Mesendoderm (in vitro differentiated cells): Measurements from ENCODE around the gene AP5Z1.

Source experiments
- DNase-seq: peaks from one replicate; pipeline ENCODE4 v3.0.0; 2013
- H2AK5ac ChIP-seq: 2 replicates; pipeline ENCODE4 v1.6.1; 2013; ENCODE audit warnings: low read length, inconsistent platforms
- H2BK120ac ChIP-seq: 2 replicates; pipeline ENCODE4 v1.6.1; 2013; ENCODE audit warnings: low read depth, mild to moderate bottlenecking, low read length, moderate library complexity, mixed read lengths
- H2BK15ac ChIP-seq: replicated peaks from 2 replicates; pipeline ENCODE4 v1.6.1; 2013; ENCODE audit warnings: low read depth, mild to moderate bottlenecking, moderate library complexity
- H2BK5ac ChIP-seq: 2 replicates; pipeline ENCODE4 v1.6.1; 2013; ENCODE audit warnings: low read length, inconsistent platforms
- H3K18ac ChIP-seq: 2 replicates; pipeline ENCODE4 v1.6.1; 2013; ENCODE audit warnings: mild to moderate bottlenecking, low read length, mixed read lengths
- H3K23ac ChIP-seq: one replicate; pipeline ENCODE4 v1.6.1; 2013; ENCODE audit warnings: low read length
- H3K27ac ChIP-seq: 2 replicates; pipeline ENCODE4 v1.5.1; 2013; ENCODE audit warnings: low read depth, mild to moderate bottlenecking, inconsistent platforms, low read length, moderate library complexity
- H3K27me3 ChIP-seq: 2 replicates; pipeline ENCODE4 v1.6.1; 2013; ENCODE audit warnings: low read length, control low read depth, mild to moderate bottlenecking, inconsistent platforms; ENCODE audit not compliant: insufficient read depth, poor library complexity
- H3K36me3 ChIP-seq: 2 replicates; pipeline ENCODE4 v1.6.1; 2013; ENCODE audit warnings: low read length, inconsistent platforms; ENCODE audit not compliant: control insufficient read depth, insufficient read depth
- H3K4ac ChIP-seq: one replicate; pipeline ENCODE4 v1.6.1; 2013; ENCODE audit warnings: low read depth, mild to moderate bottlenecking, low read length, moderate library complexity
- H3K4me1 ChIP-seq: 2 replicates; pipeline ENCODE4 v1.6.1; 2013; ENCODE audit warnings: low read depth, low read length, inconsistent platforms; ENCODE audit not compliant: control insufficient read depth
- H3K4me2 ChIP-seq: 2 replicates; pipeline ENCODE4 v1.6.1; 2013; ENCODE audit warnings: low read length
- H3K4me3 ChIP-seq: 2 replicates; pipeline ENCODE4 v1.5.1; 2013; ENCODE audit warnings: mild to moderate bottlenecking, low read length
- H3K56ac ChIP-seq: one replicate; pipeline ENCODE4 v1.6.1; 2013; ENCODE audit warnings: low read length
- H3K79me1 ChIP-seq: 2 replicates; pipeline ENCODE4 v1.6.1; 2013; ENCODE audit warnings: low read length, inconsistent platforms
- H3K79me2 ChIP-seq: 2 replicates; pipeline ENCODE4 v1.6.1; 2013; ENCODE audit warnings: mild to moderate bottlenecking, low read length; ENCODE audit not compliant: control insufficient read depth, insufficient read depth
- H3K9ac ChIP-seq: 2 replicates; pipeline ENCODE4 v1.6.1; 2013; ENCODE audit warnings: low read length, inconsistent platforms
- H4K5ac ChIP-seq: one replicate; pipeline ENCODE4 v1.6.1; 2013; ENCODE audit warnings: low read length
- H4K8ac ChIP-seq: one replicate; pipeline ENCODE4 v1.6.1; 2013; ENCODE audit warnings: low read depth, mild to moderate bottlenecking, control low read depth, low read length, moderate library complexity
- WGBS: extraction: QIAGEN DNeasy Blood & Tissue Kit; methylation state at CpG from one replicate; pipeline ENCODE4 v1.1.7; 2013; ENCODE audit warnings: low lambda C conversion rate, missing lambda C conversion rate; ENCODE audit not compliant: insufficient coverage; ENCODE audit errors: extremely low coverage; 5-methylcytosine and 5-hydroxymethylcytosine counted together

The AP5Z1 gene

GRCh38 chr7:4834601-4835397 lies 59.4 kb downstream of the AP5Z1 start:
- no peak overlapping the region for H3K56ac ChIP-seq
- no peak overlapping the region for H2BK5ac ChIP-seq
- H3K79me1 ChIP-seq, result peaks cover 2% of the 10 kb centered on the region
- H3K23ac ChIP-seq, result no peak overlapping the region
- no peak overlapping the region for H3K18ac ChIP-seq
- no peak overlapping the region for H2AK5ac ChIP-seq
- H3K36me3 ChIP-seq, result no peaks in the 10 kb centered on the region
- H3K79me2 ChIP-seq, result no peaks in the 10 kb centered on the region
- no peak overlapping the region for H2BK120ac ChIP-seq
- no peak overlapping the region for H3K4me2 ChIP-seq
- no peak overlapping the region for H2BK15ac ChIP-seq
- H3K27me3 ChIP-seq, result no peaks in the 10 kb centered on the region
- no peak overlapping the region for H3K4ac ChIP-seq
- H3K4me1 ChIP-seq, result no peaks in the 10 kb centered on the region
- no peak overlapping the region for H3K27ac ChIP-seq
- no CpG with 5 or more reads among the region's 60 CpGs for WGBS
- DNase-seq, result no peak
- no peak overlapping the region for H3K4me3 ChIP-seq
- no peak overlapping the region for H4K5ac ChIP-seq
- no peak overlapping the region for H4K8ac ChIP-seq
- no peak overlapping the region for H3K9ac ChIP-seq

GRCh38 chr7:4835398-4836205 lies 60.2 kb downstream of the AP5Z1 start:
- no peak overlapping the region for H3K27ac ChIP-seq
- no CpG with 5 or more reads among the region's 28 CpGs for WGBS
- no peak overlapping the region for H3K9ac ChIP-seq
- DNase-seq, result no peak
- H2BK5ac ChIP-seq, result no peak overlapping the region
- peaks cover 2% of the 10 kb centered on the region for H3K79me1 ChIP-seq
- no peak overlapping the region for H2BK15ac ChIP-seq
- H2AK5ac ChIP-seq, result no peak overlapping the region
- H3K4ac ChIP-seq, result no peak overlapping the region
- H4K5ac ChIP-seq, result no peak overlapping the region
- no peak overlapping the region for H4K8ac ChIP-seq
- H3K36me3 ChIP-seq, result no peaks in the 10 kb centered on the region
- H3K4me2 ChIP-seq, result no peak overlapping the region
- no peak overlapping the region for H3K18ac ChIP-seq
- H3K56ac ChIP-seq, result no peak overlapping the region
- no peaks in the 10 kb centered on the region for H3K79me2 ChIP-seq
- H3K23ac ChIP-seq, result no peak overlapping the region
- no peaks in the 10 kb centered on the region for H3K27me3 ChIP-seq
- no peak overlapping the region for H2BK120ac ChIP-seq
- no peak overlapping the region for H3K4me3 ChIP-seq
- H3K4me1 ChIP-seq, result no peaks in the 10 kb centered on the region

GRCh38 chr7:4836206-4836661 lies 60.8 kb downstream of the AP5Z1 start:
- no peak overlapping the region for H2AK5ac ChIP-seq
- no peak overlapping the region for H3K56ac ChIP-seq
- DNase-seq, result no peak
- H2BK120ac ChIP-seq, result no peak overlapping the region
- H3K4me1 ChIP-seq, result no peaks in the 10 kb centered on the region
- no peak overlapping the region for H3K4me2 ChIP-seq
- H3K4ac ChIP-seq, result no peak overlapping the region
- no peak overlapping the region for H2BK15ac ChIP-seq
- no peaks in the 10 kb centered on the region for H3K27me3 ChIP-seq
- WGBS, result no CpG with 5 or more reads among the region's 30 CpGs
- H3K36me3 ChIP-seq, result no peaks in the 10 kb centered on the region
- no peak overlapping the region for H3K4me3 ChIP-seq
- H3K18ac ChIP-seq, result no peak overlapping the region
- H2BK5ac ChIP-seq, result no peak overlapping the region
- H3K79me2 ChIP-seq, result no peaks in the 10 kb centered on the region
- H3K23ac ChIP-seq, result no peak overlapping the region
- H3K9ac ChIP-seq, result no peak overlapping the region
- H4K8ac ChIP-seq, result no peak overlapping the region
- peaks cover 2% of the 10 kb centered on the region for H3K79me1 ChIP-seq
- no peak overlapping the region for H4K5ac ChIP-seq
- no peak overlapping the region for H3K27ac ChIP-seq

- Histone ChIP-seq H2BK5ac (no peak overlapping the region), H2AK5ac (no peak overlapping the region), H2BK120ac (no peak overlapping the region), H4K5ac (no peak overlapping the region), H4K8ac (no peak overlapping the region), H3K9ac (no peak overlapping the region), H3K79me2 (no peaks in the 10 kb centered on the region), H3K27ac (no peak overlapping the region), H3K18ac (no peak overlapping the region), H3K79me1 (peaks cover 2% of the 10 kb centered on the region), H3K56ac (no peak overlapping the region), H3K4me1 (no peaks in the 10 kb centered on the region), H3K4me2 (no peak overlapping the region), H3K23ac (no peak overlapping the region), H2BK15ac (no peak overlapping the region), H3K36me3 (no peaks in the 10 kb centered on the region), H3K27me3 (no peaks in the 10 kb centered on the region), H3K4me3 (no peak overlapping the region), H3K4ac (no peak overlapping the region)
- no CpG with 5 or more reads among the region's 22 CpGs for WGBS
- no peak for DNase-seq
These were observed 61.8 kb downstream of the AP5Z1 start for GRCh38 chr7:4837041-4837802.

- no peaks in the 10 kb centered on the region for H3K36me3 ChIP-seq
- H4K8ac ChIP-seq, result no peak overlapping the region
- H3K79me2 ChIP-seq, result no peaks in the 10 kb centered on the region
- no peak overlapping the region for H2BK120ac ChIP-seq
- no peak overlapping the region for H3K23ac ChIP-seq
- H2AK5ac ChIP-seq, result no peak overlapping the region
- H3K18ac ChIP-seq, result no peak overlapping the region
- H3K56ac ChIP-seq, result no peak overlapping the region
- H3K4ac ChIP-seq, result no peak overlapping the region
- H3K9ac ChIP-seq, result no peak overlapping the region
- no CpG with 5 or more reads among the region's 30 CpGs for WGBS
- H3K4me1 ChIP-seq, result no peaks in the 10 kb centered on the region
- no peak overlapping the region for H3K27ac ChIP-seq
- peak; percentile 6 for DNase-seq
- H3K27me3 ChIP-seq, result no peaks in the 10 kb centered on the region
- H2BK5ac ChIP-seq, result no peak overlapping the region
- H3K79me1 ChIP-seq, result peaks cover 2% of the 10 kb centered on the region
- no peak overlapping the region for H4K5ac ChIP-seq
- H3K4me3 ChIP-seq, result no peak overlapping the region
- H3K4me2 ChIP-seq, result no peak overlapping the region
- H2BK15ac ChIP-seq, result no peak overlapping the region
These were observed 62.6 kb downstream of the AP5Z1 start for GRCh38 chr7:4837803-4838625.
